ENCODE results near the gene GINS1.

Gene GINS1

DNA sequence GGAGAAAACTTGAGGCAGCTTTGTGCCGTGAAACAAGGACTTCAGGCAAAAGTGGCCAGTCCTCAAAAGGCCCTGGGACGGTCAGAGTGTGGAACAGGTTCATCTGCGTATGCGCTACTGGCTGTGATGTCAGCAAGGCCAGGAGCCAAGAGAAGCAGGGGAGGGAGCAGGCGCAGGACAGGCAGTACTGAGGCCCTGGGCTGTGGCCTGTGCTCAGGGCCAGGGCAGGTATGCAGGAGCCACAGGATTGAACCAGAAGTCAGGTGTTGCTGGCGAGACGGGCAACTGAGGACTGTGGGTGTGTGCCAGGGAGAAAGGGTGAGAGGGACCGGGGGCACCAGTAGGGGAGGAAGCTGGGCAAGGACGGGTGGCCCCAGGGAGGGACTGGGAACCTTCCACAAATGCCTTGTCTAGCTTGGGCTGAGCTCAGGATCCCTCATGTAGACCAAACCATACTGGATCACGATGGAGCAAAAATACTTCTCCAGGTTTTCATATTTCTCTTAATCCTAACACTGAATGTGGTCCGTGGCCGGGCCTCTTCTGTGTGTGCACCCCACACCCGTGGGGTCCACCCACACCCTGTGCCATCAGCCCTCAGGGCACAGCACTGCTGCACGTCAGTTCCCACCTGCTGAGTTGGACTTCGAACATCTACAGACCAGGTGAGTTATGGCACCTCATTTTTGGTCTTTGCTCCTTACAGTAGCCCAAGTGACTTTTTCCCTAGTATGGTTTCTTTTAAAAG is 46.9 kb downstream of the GINS1 start:
- H3K4me3 ChIP-seq (ENCODE audit: low read depth, low read length), result no peak overlapping the region
- DNase-seq (ENCODE audit: low read depth), result no peak
- TF ChIP-seq, protein P1, sequence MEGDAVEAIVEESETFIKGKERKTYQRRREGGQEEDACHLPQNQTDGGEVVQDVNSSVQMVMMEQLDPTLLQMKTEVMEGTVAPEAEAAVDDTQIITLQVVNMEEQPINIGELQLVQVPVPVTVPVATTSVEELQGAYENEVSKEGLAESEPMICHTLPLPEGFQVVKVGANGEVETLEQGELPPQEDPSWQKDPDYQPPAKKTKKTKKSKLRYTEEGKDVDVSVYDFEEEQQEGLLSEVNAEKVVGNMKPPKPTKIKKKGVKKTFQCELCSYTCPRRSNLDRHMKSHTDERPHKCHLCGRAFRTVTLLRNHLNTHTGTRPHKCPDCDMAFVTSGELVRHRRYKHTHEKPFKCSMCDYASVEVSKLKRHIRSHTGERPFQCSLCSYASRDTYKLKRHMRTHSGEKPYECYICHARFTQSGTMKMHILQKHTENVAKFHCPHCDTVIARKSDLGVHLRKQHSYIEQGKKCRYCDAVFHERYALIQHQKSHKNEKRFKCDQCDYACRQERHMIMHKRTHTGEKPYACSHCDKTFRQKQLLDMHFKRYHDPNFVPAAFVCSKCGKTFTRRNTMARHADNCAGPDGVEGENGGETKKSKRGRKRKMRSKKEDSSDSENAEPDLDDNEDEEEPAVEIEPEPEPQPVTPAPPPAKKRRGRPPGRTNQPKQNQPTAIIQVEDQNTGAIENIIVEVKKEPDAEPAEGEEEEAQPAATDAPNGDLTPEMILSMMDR (conservative IDR thresholded peaks at IDR 0.05; ENCODE audit: low read depth, low read length), result no peak

DNA sequence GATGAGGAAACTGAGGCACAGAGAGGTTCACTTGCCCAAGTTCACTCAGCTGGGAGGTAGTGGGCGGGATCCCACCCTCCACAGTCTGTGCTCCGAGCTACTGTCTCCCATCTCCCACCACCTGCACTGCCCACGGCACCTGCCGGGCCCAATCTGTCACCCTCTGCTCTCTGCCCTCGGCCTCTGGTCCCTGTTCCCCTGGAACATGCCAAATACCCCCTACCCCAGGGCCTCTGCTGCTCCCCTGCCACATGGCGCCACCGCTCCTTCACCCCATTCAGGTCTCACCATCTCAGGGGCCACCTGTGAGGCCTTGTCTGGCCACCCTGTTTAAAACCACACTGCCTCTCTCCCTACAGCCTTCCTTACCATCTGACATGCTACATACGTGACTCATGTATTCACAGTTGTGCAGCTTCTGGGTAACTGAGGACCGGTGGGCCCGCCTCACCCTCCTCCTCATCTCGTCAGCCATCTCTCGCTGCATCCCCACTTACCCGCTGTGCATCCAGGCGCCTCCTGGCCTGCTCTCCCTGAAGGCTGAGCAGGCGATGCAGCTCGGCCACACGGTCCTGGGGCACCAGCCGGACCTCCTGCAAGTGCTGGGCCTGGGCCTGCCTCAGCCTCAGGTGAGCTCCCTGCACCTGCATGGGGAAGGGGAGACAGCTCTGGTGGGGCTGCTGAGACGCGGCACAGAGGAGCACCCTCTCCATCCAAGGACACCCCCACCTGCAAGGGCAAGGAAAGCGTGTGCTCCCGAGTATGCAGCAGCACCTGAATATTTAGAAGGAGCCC is 50.6 kb downstream of the GINS1 start:
- TF ChIP-seq, protein P1 (conservative IDR thresholded peaks at IDR 0.05; ENCODE audit: low read depth, low read length), result no peak
- H3K4me3 ChIP-seq (ENCODE audit: low read depth, low read length), result no peak overlapping the region
- DNase-seq (ENCODE audit: low read depth), result no peak

DNA sequence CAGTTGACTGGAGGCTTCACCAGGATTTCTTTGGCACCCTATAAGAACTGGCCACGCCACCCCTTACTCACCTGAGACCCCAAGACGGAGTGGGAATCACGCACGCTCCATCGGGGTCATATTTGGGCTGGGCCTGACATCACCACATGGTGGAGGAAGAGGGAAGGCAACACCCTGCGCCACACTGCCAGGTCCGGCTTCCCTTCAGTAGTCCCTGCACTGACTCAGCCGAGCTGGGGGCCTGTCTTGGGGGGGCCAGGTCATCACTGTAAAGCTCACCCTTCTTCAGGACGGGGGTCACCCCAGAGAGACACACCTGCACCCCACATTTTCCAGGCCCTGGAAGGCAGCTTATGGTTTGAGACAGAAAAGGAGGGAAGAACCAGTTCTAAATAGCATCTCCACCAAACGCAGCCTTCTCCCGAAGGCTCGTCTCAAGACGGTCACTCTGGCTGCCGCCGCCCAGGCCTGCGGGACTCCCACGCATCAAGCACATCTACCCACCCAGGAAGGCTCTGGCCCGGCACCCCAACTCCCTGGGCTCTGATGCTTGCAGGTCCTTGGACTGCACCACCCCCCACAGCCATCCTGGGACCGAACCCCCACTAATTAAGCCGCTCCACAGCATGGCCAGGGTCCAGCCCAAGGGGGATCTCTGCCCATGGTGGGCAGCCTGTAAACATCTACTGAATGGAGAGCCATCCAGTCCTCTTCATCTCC is 51.8 kb downstream of the GINS1 start:
- no peak overlapping the region for H3K4me3 ChIP-seq (ENCODE audit: low read depth, low read length)
- no peak for DNase-seq (ENCODE audit: low read depth)

DNA sequence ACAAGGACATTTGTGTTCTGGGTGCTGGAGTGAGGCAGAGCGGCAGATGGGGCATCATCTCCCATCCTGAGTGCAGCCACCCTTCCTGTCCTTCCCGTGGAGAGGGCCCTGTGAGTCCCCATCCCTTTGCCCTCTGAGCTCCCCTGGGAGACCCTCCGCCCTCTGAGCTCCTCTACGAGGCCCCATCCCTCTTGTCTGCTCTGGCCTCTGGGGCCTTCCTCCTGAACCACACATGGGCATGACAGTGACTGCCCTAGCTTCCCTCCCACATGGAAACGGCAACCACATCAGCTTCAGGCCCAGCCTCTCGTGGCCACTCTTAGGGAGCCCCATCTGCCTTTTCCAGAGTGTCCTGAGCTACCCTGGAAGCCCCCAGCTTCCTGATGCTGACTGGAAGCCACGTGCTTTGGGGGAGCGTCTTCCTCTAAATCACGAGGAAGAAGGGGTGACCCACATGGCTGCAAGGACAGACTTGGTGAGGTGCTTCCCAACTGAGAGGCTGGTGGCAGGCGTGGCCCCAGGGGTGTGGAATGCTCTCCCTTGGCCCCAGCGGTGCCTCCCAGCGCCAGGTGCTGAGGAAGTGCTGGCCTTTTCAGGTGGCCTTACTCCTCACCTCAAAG is 52.6 kb downstream of the GINS1 start:
- H3K4me3 ChIP-seq (ENCODE audit: low read depth, low read length), result no peak overlapping the region
- no peak for DNase-seq (ENCODE audit: low read depth)
- TF ChIP-seq, protein P1 (conservative IDR thresholded peaks at IDR 0.05; ENCODE audit: low read depth, low read length), result no peak

More for the DNA sequence above, 51.8 kb downstream of the GINS1 start:
- TF ChIP-seq, protein P1 (conservative IDR thresholded peaks at IDR 0.05; ENCODE audit: low read depth, low read length), result no peak

DNA sequence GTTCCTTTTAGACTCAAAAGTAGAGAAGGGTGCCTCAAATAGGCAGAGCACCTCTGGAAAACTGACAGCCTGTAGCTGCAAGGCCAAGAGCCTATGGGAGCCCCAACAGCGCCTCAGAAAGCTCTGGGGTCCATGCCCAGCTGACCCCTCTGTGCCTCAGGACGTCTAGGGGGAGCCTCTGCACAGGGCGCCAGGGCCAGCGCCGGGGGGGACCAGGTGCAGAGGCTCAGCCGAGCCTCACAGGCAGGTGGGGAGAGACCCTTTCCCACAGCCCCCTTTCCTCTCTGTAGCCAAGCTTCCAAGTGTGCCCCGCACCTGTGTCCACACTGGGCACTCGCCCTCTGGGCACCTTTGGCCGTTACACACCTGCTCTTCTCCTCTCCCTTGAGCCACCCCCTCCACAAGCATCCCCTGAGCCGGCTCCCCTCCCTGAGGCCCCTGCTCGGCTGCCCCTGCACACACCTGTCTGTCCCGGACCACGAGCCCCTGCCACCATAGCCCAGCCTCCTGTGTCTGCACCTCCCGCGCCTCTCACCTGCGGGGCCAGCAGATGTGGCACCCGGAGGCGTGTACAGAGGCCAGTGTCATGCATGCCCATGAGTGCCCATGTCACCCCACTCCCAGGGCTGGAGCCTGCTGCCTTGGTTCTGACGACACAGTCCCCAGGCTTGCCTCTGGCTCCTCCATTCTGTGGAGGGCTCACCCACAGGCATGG is 53.2 kb downstream of the GINS1 start:
- TF ChIP-seq, protein P1 (conservative IDR thresholded peaks at IDR 0.05; ENCODE audit: low read depth, low read length), result no peak
- H3K4me3 ChIP-seq (ENCODE audit: low read depth, low read length), result no peak overlapping the region
- DNase-seq (ENCODE audit: low read depth), result no peak

DNA sequence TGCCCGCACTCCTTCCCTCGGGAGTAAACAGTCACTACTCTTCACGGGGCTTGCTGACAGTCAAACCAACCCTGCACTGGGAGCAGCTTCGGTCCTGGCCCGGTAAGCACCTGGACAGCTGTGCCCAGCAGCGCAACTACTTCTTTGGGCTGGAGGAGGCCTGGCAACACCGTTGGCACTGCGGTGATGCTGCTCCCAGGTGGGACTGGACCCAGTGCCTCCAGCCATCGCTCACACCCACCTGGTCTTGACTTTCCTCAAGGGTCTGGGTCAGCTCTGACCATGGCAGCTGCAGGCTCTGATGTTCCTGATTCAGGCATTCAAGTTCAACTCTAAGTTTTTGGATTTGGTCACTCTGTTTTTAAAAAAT is 53.8 kb downstream of the GINS1 start:
- TF ChIP-seq, protein P1 (conservative IDR thresholded peaks at IDR 0.05; ENCODE audit: low read depth, low read length), result no peak
- no peak overlapping the region for H3K4me3 ChIP-seq (ENCODE audit: low read depth, low read length)
- no peak for DNase-seq (ENCODE audit: low read depth)
